Stimulated activated CD4-positive, alpha-beta T cell treated with anti-CD3 and anti-CD28 coated beads, Interleukin-4, amount 100 ng/mL, for 4 hours (primary cell): ENCODE measurements around the gene SLC25A26.
"Not testable (repeated sequence)": the region's sequence is repeated elsewhere in the genome, so short reads cannot be mapped to it uniquely, and the experiment has no call there.

Experiments used
- DNase-seq, 2 experiments: peaks; one replicate each; pipeline ENCODE4 v3.0.0-alpha.2; 2020

The SLC25A26 gene

GRCh38 chr3:66414846-66415245 lies 194.0 kb downstream of the SLC25A26 start:
- no peak for DNase-seq

- DNase-seq, result no peak
Observed at GRCh38 chr3:66415867-66416428, 195.1 kb downstream of the SLC25A26 start.

- DNase-seq, result no peak
Observed at GRCh38 chr3:66416556-66417304, 195.9 kb downstream of the SLC25A26 start.

- no peak for DNase-seq
Observed at GRCh38 chr3:66418475-66418931, 197.7 kb downstream of the SLC25A26 start.

- no peak for DNase-seq
Observed at GRCh38 chr3:66419036-66419435, 198.2 kb downstream of the SLC25A26 start.

- DNase-seq, result not testable (repeated sequence)
Observed at GRCh38 chr3:66421144-66421543, 200.3 kb downstream of the SLC25A26 start.

GRCh38 chr3:66421893-66422292 lies 201.1 kb downstream of the SLC25A26 start:
- not testable (repeated sequence) for DNase-seq

- DNase-seq, result no peak
Observed at GRCh38 chr3:66423791-66424190, 203.0 kb downstream of the SLC25A26 start.

- DNase-seq, result no peak
Observed at GRCh38 chr3:66425032-66425431, 204.2 kb downstream of the SLC25A26 start.

- no peak for DNase-seq
Observed at GRCh38 chr3:66425576-66426114, 204.8 kb downstream of the SLC25A26 start.

GRCh38 chr3:66426135-66426534 lies 205.3 kb downstream of the SLC25A26 start:
- DNase-seq, result no peak

GRCh38 chr3:66427352-66427751 lies 206.6 kb downstream of the SLC25A26 start:
- DNase-seq, result no peak

- DNase-seq, result no peak
Observed at GRCh38 chr3:66427951-66428474, 207.2 kb downstream of the SLC25A26 start.
